ENCODE data around the gene FKRP. TPM values are rescaled to one million over a fixed set of nuclear protein-coding genes. Genes with fewer than 3 reads are reported as not detected.

Gene FKRP
- total and polyA plus RNA-seq, 3 donors from 2014 or later: 22.9 to 37.2 (median 33.0) TPM

DNA sequence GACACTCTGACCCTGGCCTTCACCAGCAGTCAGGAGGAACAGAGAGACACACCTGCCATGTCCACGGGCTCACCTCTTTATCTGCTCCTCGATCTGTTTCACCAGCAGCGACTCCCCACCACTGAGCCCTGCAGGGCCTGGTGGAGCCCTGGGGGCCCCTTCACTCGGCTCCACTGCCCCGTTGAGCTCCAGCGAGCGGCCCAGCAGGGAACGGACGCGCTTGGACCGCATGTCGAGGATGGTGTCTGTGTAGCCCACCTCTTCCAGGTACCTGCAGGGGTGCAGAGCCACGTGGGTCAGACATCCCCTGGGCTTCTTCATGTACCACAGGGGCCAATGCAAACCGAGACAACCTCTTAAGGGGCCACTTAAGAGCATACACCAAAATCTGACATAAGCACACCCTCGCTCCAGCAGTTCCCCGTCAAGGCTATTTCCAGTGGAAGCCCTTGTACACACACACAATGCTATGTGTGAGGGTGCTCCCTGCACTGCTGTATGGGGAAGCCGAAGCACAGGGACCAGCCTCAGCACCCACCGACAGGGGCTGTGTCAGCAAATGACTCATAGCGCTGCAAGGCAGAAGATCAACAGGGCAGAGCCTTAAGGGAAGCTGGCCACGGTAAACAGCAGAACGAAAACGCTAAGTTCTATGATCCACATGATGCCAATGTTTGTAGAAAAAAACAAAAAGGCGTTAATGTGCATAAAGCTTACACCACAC lies 12.7 kb upstream of the FKRP start:
- H3K27ac ChIP-seq: no peak overlapping the region
- no peaks in the 10 kb centered on the region for H3K27me3 ChIP-seq
- intact Hi-C loops (cut with DNase I; ENCODE audit: low total_unique reads): no loop called here
- no peaks in the 10 kb centered on the region for H3K36me3 ChIP-seq (ENCODE audit: low read depth, missing control alignments)
- no peaks in the 10 kb centered on the region for H3K9me3 ChIP-seq
- TF ChIP-seq, protein P1, sequence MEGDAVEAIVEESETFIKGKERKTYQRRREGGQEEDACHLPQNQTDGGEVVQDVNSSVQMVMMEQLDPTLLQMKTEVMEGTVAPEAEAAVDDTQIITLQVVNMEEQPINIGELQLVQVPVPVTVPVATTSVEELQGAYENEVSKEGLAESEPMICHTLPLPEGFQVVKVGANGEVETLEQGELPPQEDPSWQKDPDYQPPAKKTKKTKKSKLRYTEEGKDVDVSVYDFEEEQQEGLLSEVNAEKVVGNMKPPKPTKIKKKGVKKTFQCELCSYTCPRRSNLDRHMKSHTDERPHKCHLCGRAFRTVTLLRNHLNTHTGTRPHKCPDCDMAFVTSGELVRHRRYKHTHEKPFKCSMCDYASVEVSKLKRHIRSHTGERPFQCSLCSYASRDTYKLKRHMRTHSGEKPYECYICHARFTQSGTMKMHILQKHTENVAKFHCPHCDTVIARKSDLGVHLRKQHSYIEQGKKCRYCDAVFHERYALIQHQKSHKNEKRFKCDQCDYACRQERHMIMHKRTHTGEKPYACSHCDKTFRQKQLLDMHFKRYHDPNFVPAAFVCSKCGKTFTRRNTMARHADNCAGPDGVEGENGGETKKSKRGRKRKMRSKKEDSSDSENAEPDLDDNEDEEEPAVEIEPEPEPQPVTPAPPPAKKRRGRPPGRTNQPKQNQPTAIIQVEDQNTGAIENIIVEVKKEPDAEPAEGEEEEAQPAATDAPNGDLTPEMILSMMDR (IDR thresholded peaks at IDR 0.05): no peak
- TF ChIP-seq POLR2A (IDR thresholded peaks at IDR 0.05): no peak
- WGBS, 2 donors: 75 to 82% methylated on average over 12 to 23 of the region's 23 CpGs
- H3K4me1 ChIP-seq: peaks cover 20% of the 10 kb centered on the region
- DNase-seq: peak; percentile 57
- no peak overlapping the region for H3K4me3 ChIP-seq

DNA sequence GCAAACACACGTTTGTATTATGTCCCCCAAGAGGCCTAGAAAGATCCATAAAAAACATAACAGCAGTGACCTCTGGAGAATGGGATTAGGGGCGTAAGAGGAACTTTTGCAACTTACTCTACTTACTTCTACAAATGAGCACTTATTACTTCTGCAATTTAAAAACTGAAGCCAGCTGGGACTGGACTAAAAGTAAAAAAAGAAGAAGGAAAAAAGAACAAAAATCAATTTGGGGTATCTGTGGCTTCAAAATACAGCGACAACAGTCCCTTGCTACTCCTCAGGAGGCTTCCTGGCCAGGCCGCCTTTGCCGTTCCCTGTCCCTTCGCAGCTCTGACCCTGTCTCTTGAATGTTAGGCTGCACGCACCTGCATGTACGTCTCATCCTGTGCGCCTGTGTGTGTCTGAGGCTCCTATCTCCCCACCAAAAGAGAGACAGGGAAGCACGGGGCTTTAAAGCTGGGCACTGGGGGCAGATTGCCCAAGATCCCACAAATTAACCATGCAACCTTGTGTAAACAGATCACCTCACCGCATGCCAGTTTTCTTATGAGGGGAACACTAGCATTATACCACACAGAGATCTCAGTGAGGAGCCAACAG lies 12.1 kb upstream of the FKRP start:
- intact Hi-C loops (cut with DNase I; ENCODE audit: low total_unique reads): no loop called here
- DNase-seq: no peak
- H3K4me1 ChIP-seq: peaks cover 18% of the 10 kb centered on the region
- no peaks in the 10 kb centered on the region for H3K36me3 ChIP-seq (ENCODE audit: low read depth, missing control alignments)
- no peak for TF ChIP-seq POLR2A (IDR thresholded peaks at IDR 0.05)
- TF ChIP-seq, protein P1 (IDR thresholded peaks at IDR 0.05): no peak
- no peak overlapping the region for H3K4me3 ChIP-seq
- no peaks in the 10 kb centered on the region for H3K9me3 ChIP-seq
- H3K27me3 ChIP-seq: no peaks in the 10 kb centered on the region
- 83 to 91% methylated on average over 11 of the region's 11 CpGs for WGBS, 2 donors
- no peak overlapping the region for H3K27ac ChIP-seq

DNA sequence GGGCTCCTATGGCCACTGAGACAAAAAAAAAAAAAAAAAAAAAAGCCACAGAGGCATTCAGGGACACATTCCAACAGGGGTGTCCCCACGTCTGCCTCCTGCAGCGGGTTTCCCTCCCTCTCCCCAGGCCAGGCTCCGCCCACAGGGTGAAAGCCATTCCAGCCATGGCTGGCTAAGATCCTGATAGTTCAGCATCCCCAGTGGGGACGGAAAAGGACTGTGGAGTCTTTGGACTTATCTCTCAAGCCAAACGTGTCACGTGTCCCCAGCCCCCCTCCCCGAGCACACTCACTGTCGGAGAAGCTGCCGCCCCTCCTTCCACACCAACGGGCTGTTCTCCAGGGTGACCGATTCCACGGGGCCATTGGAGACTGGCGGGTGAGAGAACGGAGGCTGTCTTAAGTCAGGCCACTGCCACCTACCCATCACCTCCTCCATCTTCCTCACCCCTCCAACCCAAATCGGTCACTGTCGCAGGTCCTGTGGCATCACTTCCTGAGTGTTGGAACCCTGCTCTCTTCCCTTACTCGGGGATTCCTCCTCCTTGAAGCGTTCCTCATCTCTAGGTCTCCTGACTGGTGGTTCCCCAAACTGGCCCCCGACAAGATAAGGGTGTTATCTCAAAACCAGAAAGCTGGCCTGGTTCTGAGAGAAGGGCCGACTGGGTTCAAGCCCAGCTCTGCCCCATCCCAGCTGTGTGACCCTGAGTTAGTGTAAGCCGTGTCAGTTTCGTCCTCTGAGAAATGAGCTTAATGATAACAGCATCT lies 9.1 kb upstream of the FKRP start:
- Histone ChIP-seq H3K4me3 (no peak overlapping the region), H3K4me1 (peaks cover 21% of the 10 kb centered on the region), H3K27ac (peak overlapping the region in 1 of 2 donors; percentile 15), H3K27me3 (no peaks in the 10 kb centered on the region), H3K9me3 (no peaks in the 10 kb centered on the region), H3K36me3 (ENCODE audit: low read depth, missing control alignments) (no peaks in the 10 kb centered on the region)
- TF ChIP-seq, protein P1 (IDR thresholded peaks at IDR 0.05): no peak
- no peak for TF ChIP-seq POLR2A (IDR thresholded peaks at IDR 0.05)
- WGBS, 2 donors: 40 to 62% methylated on average over 18 to 22 of the region's 22 CpGs
- DNase-seq: peak; percentile 55
- intact Hi-C loops (cut with DNase I; ENCODE audit: low total_unique reads): no loop called here

DNA sequence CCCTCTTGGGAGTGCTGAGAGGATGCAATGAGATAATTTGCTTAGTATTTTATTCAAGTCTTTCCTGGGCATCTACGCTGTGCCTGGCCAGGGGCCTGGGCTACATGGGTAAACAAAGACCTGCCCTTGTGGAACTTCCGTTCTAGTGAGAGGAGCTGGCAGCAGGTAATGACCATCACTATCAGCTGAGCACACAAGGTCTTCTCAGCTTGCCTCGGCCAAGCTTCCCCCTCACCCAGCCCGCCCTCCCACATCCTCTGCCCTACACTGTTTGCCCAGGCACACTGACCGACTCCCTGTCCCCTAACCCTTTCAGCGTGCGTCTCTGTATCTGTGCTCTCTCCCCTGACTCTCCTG lies 8.6 kb upstream of the FKRP start:
- no peaks in the 10 kb centered on the region for H3K36me3 ChIP-seq (ENCODE audit: low read depth, missing control alignments)
- no peak overlapping the region for H3K4me3 ChIP-seq
- H3K27me3 ChIP-seq: no peaks in the 10 kb centered on the region
- intact Hi-C loops (cut with DNase I; ENCODE audit: low total_unique reads): no loop called here
- peaks cover 21% of the 10 kb centered on the region for H3K4me1 ChIP-seq
- WGBS, 2 donors: 49 to 52% methylated on average over 7 of the region's 7 CpGs
- no peak for DNase-seq
- H3K9me3 ChIP-seq: no peaks in the 10 kb centered on the region
- no peak for TF ChIP-seq POLR2A (IDR thresholded peaks at IDR 0.05)
- TF ChIP-seq, protein P1 (IDR thresholded peaks at IDR 0.05): no peak
- H3K27ac ChIP-seq: peak overlapping the region in 1 of 2 donors; percentile 15

Data from testis (tissue), 3 donors.